GM19193 (cell line): ENCODE data around the gene TNRC18.

Experiments used
- POLR2A ChIP-seq: IDR thresholded peaks from 4 replicates; pipeline ENCODE4 v1.6.1; 2011; ENCODE audit not compliant: insufficient read depth, insufficient read length; ENCODE audit errors: extremely low read depth

TNRC18 gene

DNA sequence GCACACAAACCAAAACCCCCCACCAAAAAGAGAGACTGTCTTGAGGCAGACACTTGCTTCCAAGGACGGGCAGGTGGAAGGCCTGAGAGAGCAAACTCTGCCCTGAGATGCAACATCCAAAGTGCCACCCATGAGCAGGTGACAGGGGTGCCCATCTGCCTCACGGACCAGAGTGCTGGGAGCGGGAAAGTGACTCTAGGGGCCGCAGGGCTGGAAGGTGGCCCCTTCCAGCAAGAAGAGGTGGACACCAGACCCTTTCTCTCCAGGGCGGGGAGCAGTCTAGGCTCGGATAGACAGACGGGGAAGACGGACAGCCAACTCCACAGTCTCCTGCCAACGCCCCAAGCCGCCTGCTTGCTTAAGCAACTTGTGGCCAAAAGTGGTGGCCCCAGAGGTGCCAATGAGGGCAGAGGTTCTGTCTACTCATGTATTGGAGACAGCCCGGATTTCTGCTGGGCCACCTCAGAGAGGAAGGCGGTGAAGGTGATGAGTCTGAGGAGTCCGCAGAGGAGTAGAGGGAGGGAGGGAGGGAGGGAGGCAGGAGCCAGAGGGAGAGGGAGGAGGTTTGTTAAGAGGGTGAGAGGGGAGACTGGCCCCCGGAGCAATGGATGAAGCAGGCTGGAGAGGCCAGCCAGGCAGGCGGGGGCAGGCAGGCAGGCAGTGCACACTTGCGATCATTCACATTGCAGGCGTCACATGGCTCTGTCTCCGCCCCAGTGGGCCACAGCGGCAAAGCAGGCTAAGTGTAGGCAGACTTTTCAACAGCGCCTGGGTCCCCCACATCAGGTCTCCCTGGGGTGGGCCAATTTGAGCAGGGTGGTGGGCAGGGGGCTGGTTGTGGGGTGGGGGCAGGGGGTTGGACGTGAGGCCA, 75.3 kb downstream of the TNRC18 start:
- TF ChIP-seq POLR2A, result no peak

DNA sequence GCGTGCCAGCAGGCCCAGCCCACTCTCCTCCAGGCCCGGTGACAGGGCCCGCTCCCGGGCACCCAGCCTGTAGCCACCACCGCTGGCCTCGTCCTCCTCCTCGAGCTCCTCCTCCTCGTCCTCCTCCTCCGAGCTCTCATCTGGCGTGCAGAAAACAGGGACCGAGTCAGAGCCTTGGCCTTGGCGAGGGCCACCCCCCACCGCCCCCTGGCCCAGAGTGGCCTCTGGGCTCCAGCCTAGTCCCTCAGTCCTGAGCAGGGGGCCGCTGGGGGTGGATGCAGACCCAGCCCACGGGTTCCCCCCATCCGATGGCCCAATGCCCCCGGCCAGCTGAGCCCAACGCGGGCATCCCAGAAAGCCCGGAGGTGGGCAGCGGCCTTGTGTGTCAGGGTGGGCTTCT, 78.0 kb downstream of the TNRC18 start:
- TF ChIP-seq POLR2A, result no peak

- TF ChIP-seq POLR2A, result no peak
Observed at GRCh38 chr7:5345171-5345570, 78.5 kb downstream of the TNRC18 start.

DNA sequence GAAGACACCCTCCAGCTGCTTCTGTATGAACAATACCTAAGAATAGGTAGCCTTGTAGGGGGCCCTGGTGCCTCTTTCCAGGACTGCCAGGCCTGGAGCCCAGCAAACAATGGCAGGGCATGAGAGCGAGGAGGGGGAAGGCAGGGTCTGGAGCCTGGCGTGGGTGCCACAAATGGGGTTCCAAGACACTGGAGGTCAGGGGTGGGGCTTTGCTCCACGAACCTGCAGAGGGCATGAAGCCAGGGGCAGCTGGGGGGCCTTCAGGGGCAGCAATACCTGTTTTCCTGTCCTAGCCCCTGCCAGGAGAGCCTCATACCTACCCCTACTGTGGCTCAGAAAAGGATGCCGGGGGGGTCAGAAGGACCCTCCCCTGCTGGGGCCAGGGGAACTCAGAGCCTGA, 79.3 kb downstream of the TNRC18 start:
- no peak for TF ChIP-seq POLR2A

DNA sequence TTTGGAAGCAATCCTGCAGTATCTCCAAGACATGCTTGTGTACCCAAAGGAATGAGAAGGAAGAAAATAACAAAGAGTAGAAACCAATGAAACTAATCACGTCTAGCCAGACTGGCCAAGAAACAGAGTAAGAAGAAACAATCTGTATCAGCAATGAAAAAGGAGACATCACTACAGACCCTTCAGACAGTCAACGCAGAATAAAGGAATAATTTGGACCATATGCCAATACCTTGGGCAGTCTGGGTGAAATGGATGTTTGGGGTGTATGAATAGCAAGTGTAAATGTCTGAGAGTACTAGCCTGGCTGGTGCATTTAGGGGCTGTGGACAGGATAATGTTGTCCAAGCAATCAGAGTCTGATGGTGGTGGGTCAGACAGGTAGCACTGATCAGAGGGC, 79.8 kb downstream of the TNRC18 start:
- TF ChIP-seq POLR2A, result no peak

DNA sequence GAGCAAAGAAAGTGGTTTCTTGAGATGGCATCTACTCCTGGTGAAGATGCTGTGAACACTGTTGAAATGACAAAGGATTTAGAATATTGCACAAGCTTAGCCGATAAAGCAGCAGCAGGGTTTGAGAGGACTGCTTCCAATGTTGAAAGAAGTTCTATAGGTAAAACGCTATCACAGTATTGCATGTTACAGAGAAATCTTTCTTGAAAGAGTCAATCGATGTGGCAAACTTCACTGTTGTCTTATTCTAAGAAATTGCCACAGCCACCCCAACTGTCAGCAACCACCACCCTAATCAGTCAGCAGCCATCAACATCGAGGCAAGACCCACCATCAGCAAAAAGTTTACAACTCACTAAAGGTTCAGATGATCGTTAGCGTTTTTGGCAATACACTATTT, 81.0 kb downstream of the TNRC18 start:
- TF ChIP-seq POLR2A, result no peak

DNA sequence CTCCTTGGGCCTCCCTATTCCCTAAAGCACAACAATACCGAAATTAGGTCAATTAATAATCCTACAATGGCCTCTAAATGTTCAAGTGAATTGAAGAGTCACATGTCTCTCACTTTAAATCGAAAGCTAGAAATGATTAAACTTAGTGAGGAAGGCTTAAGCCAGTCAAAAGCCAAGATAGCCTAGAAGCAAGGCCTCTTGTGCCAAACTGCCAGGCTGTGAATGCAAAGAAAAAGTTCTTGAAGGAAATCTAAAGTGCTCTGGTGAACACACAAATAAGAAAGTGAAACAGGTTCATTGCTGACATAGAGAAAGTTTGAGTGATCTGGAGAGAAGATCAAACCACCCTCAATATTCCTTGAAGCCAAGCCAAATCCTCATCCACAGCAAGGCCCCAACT, 83.7 kb downstream of the TNRC18 start:
- no peak for TF ChIP-seq POLR2A

DNA sequence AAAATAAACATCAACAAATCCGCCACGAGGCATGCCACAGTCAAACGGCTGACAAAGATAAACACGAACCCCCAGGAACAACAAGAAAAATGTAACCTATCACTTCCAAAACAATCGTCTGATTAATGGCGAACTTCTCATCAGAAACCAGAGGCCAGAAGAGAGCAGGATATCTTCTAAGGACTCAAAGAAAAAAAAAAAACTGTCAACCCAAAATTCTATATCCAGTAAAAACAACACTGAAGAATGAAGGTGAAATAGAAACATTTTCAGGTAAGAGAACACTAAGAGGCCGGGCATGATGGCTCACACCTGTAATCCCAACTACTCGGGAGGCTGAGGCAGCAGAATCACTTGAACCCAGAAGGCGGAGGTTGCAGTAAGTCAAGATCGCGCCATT, 86.6 kb downstream of the TNRC18 start:
- TF ChIP-seq POLR2A, result no peak

DNA sequence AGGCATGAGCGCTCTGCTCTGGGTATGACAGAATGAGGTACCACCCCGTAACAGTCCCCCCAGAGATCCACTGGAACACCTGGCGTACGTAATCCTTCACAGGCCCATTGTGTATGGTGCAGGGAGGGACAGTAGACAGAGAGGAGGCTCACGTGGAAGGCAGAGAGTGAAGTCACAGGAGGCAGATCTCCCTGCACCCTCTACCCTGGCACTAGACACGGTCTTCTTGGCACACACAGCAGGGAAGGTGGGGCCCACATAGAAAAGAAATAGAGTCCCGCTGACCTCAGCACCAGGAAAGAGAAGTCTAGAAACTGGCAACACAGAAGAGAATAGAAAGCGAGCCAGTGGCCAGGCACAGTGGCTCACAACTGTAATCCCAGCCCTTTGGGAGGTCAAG, 89.0 kb downstream of the TNRC18 start:
- no peak for TF ChIP-seq POLR2A

- TF ChIP-seq POLR2A, result no peak
Observed at GRCh38 chr7:5333121-5334045, 90.3 kb downstream of the TNRC18 start.

DNA sequence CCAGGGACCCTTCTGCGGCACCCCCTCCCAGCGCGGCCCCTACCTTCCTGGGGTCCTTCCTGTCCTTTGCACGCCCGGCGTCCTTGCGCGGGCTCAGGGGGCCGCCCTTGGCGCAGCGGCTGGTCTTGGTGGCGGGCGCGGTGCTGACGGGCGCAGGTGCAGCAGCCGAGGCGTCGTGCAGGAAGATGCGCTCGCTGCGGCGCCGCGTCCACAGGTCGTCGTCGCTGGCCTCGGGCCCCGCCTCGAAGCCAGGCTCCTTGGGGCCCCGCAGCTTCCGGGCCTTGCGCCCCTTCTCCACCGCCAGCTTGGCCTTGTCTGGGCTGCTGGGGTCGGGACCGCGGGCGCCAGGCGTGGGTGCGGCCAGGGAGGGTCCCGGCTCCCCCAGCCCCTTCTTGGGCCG, 91.1 kb downstream of the TNRC18 start:
- TF ChIP-seq POLR2A, result no peak

- TF ChIP-seq POLR2A, result no peak
Observed at GRCh38 chr7:5330288-5330687, 93.3 kb downstream of the TNRC18 start.

DNA sequence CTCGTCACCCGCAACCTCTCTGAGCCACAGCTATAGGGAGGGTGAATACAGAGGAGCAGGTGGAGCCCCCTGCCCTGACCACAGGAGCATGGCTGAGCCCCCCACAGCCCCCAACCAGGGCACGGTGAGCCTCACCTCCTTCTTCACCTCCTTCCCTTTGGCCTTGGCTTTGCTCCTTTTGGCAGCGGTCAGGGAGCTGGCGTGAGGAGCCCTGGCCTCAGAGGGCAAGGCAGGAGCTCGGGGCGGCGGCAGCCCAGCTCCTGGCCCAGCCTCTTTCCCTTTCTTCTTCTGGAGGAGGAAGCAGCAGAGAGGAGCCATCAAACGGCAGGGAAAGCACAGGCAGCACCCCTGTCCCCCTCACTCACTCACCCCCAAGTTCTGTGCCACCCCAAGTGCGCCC, 98.7 kb downstream of the TNRC18 start:
- TF ChIP-seq POLR2A, result no peak

DNA sequence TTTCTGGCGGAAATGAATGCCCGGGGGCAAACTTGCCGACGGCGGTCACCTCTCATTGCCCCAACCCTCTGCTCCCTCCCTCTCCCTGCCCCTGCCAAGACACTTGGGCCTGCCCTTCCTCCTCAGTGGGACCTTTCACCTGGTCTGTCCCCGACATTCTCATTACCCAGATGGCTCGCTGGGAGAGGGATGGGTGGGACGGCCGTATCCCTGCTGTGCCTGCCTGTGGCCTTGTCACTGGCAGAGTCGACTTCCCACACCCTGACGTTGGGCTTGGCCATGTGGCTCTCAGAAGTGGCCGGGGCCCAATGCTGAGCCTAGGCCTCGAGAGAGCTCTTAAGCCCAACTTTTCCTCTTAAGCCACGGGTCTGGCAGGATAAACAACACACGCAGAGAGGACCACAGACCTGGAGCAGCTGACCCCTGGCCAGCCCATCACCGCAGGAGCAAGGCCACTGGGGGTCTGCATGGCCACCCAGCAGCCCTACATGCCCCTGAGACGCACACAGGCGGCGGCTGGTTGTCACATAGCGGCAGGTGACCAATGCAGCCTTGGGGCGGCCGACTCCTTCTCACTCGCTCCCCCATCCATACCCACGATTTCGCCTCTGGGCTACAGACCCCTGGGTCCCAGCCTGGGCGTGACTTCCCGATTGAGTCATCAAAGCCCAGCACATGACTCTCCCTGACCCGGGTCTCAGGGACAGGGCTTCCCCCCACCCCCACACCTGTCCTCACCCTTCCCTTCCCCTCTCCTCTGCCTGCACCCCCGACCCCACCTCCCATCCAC, 100.8 kb downstream of the TNRC18 start:
- TF ChIP-seq POLR2A, result no peak
